HG03354 (cell line): ENCODE results near the gene FAM20B.
"Not testable (repeated sequence)": the region's sequence is repeated elsewhere in the genome, so short reads cannot be mapped to it uniquely, and the experiment has no call there.

Experiments
- ATAC-seq: cut with Tn5 transposase; IDR thresholded peaks from one replicate; pipeline ENCODE4 v1.9.1; 2021; ENCODE audit warnings: mild to moderate bottlenecking; ENCODE audit not compliant: unreplicated experiment, poor library complexity, severe bottlenecking

Gene FAM20B

GRCh38 chr1:179025125-179025974 is at the start of gene FAM20B:
Gene FAM20B, plus strand, starts transcription at chr1:179025894. Its CDS starts 17,954 bp downstream, at chr1:179043848.
- ATAC-seq = peak; percentile 85

GRCh38 chr1:178976541-178976940 is 49.2 kb upstream of the FAM20B start:
- ATAC-seq = no peak

- ATAC-seq = no peak
Observed at GRCh38 chr1:178986204-178986603, 39.5 kb upstream of the FAM20B start.

- not testable (repeated sequence) for ATAC-seq
Observed at GRCh38 chr1:178988198-178988597, 37.5 kb upstream of the FAM20B start.

- no peak for ATAC-seq
Observed at GRCh38 chr1:178993559-178993958, 32.1 kb upstream of the FAM20B start.

- ATAC-seq = no peak
Observed at GRCh38 chr1:178997428-178997827, 28.3 kb upstream of the FAM20B start.

GRCh38 chr1:178998295-178998694 is 27.4 kb upstream of the FAM20B start:
- ATAC-seq = no peak

GRCh38 chr1:178999061-178999460 is 26.6 kb upstream of the FAM20B start:
- no peak for ATAC-seq

- ATAC-seq = no peak
Observed at GRCh38 chr1:179001451-179001850, 24.2 kb upstream of the FAM20B start.

- not testable (repeated sequence) for ATAC-seq
Observed at GRCh38 chr1:179002064-179002463, 23.6 kb upstream of the FAM20B start.

GRCh38 chr1:179002552-179003345 is 22.9 kb upstream of the FAM20B start:
- ATAC-seq = peak; percentile 90

- no peak for ATAC-seq
Observed at GRCh38 chr1:179003512-179004066, 22.1 kb upstream of the FAM20B start.

GRCh38 chr1:179007233-179007632 is 18.5 kb upstream of the FAM20B start:
- ATAC-seq = no peak

- ATAC-seq = no peak
Observed at GRCh38 chr1:179010671-179011070, 15.0 kb upstream of the FAM20B start.

- ATAC-seq = no peak
Observed at GRCh38 chr1:179012038-179012437, 13.7 kb upstream of the FAM20B start.

GRCh38 chr1:179014123-179014522 is 11.6 kb upstream of the FAM20B start:
- no peak for ATAC-seq

GRCh38 chr1:179015396-179015795 is 10.3 kb upstream of the FAM20B start:
- ATAC-seq = no peak

- no peak for ATAC-seq
Observed at GRCh38 chr1:179016706-179017382, 8.8 kb upstream of the FAM20B start.

- ATAC-seq = no peak
Observed at GRCh38 chr1:179017383-179018326, 8.0 kb upstream of the FAM20B start.
